ENCODE results near the gene CCDC8.
"Not testable (repeated sequence)": the region's sequence is repeated elsewhere in the genome, so short reads cannot be mapped to it uniquely, and the experiment has no call there.

Gene CCDC8

GRCh38 chr19:46427518-46428045, 14.2 kb upstream of the CCDC8 start:
- no peak for DNase-seq (ENCODE audit: low spot score)

- no peak for DNase-seq (ENCODE audit: low spot score)
Measured at GRCh38 chr19:46426506-46427162, 13.3 kb upstream of the CCDC8 start.

- no peak for DNase-seq (ENCODE audit: low spot score)
Measured at GRCh38 chr19:46426035-46426505, 12.7 kb upstream of the CCDC8 start.

GRCh38 chr19:46423188-46423587, 9.8 kb upstream of the CCDC8 start:
- no peak for DNase-seq (ENCODE audit: low spot score)

GRCh38 chr19:46422344-46422743, 9.0 kb upstream of the CCDC8 start:
- no peak for DNase-seq (ENCODE audit: low spot score)

- DNase-seq (ENCODE audit: low spot score), result no peak
Measured at GRCh38 chr19:46420056-46420455, 6.7 kb upstream of the CCDC8 start.

GRCh38 chr19:46415804-46416709, 2.7 kb upstream of the CCDC8 start:
- peak; percentile 79 for DNase-seq (ENCODE audit: low spot score)

GRCh38 chr19:46414899-46415298, 1.5 kb upstream of the CCDC8 start:
- DNase-seq (ENCODE audit: low spot score), result not testable (repeated sequence)

- no peak for DNase-seq (ENCODE audit: low spot score)
Measured at GRCh38 chr19:46412650-46413261, 608 bp downstream of the CCDC8 start.

- DNase-seq (ENCODE audit: low spot score), result no peak
Measured at GRCh38 chr19:46411925-46412649, 1.3 kb downstream of the CCDC8 start.

GRCh38 chr19:46411088-46411924, 2.1 kb downstream of the CCDC8 start:
- DNase-seq (ENCODE audit: low spot score), result no peak

GRCh38 chr19:46410205-46411087, 2.9 kb downstream of the CCDC8 start:
- DNase-seq (ENCODE audit: low spot score), result no peak

- no peak for DNase-seq (ENCODE audit: low spot score)
Measured at GRCh38 chr19:46409191-46409590, 4.2 kb downstream of the CCDC8 start.

GRCh38 chr19:46408664-46409039, 4.7 kb downstream of the CCDC8 start:
- DNase-seq (ENCODE audit: low spot score), result no peak

GRCh38 chr19:46407856-46408663, 5.3 kb downstream of the CCDC8 start:
- no peak for DNase-seq (ENCODE audit: low spot score)

GRCh38 chr19:46406976-46407375, 6.4 kb downstream of the CCDC8 start:
- DNase-seq (ENCODE audit: low spot score), result no peak

- DNase-seq (ENCODE audit: low spot score), result no peak
Measured at GRCh38 chr19:46404753-46405468, 8.5 kb downstream of the CCDC8 start.

- DNase-seq (ENCODE audit: low spot score), result no peak
Measured at GRCh38 chr19:46404055-46404752, 9.2 kb downstream of the CCDC8 start.
